Stimulated activated CD4-positive, alpha-beta T cell treated with anti-CD3 and anti-CD28 coated beads, Interleukin-4, amount 100 ng/mL, for 1 hour (primary cell): ENCODE data around the gene PPM1F.

ENCODE experiments used
- DNase-seq: peaks from one replicate; pipeline ENCODE4 v3.0.0-alpha.2; 2020

The PPM1F gene, protein sequence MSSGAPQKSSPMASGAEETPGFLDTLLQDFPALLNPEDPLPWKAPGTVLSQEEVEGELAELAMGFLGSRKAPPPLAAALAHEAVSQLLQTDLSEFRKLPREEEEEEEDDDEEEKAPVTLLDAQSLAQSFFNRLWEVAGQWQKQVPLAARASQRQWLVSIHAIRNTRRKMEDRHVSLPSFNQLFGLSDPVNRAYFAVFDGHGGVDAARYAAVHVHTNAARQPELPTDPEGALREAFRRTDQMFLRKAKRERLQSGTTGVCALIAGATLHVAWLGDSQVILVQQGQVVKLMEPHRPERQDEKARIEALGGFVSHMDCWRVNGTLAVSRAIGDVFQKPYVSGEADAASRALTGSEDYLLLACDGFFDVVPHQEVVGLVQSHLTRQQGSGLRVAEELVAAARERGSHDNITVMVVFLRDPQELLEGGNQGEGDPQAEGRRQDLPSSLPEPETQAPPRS

DNA sequence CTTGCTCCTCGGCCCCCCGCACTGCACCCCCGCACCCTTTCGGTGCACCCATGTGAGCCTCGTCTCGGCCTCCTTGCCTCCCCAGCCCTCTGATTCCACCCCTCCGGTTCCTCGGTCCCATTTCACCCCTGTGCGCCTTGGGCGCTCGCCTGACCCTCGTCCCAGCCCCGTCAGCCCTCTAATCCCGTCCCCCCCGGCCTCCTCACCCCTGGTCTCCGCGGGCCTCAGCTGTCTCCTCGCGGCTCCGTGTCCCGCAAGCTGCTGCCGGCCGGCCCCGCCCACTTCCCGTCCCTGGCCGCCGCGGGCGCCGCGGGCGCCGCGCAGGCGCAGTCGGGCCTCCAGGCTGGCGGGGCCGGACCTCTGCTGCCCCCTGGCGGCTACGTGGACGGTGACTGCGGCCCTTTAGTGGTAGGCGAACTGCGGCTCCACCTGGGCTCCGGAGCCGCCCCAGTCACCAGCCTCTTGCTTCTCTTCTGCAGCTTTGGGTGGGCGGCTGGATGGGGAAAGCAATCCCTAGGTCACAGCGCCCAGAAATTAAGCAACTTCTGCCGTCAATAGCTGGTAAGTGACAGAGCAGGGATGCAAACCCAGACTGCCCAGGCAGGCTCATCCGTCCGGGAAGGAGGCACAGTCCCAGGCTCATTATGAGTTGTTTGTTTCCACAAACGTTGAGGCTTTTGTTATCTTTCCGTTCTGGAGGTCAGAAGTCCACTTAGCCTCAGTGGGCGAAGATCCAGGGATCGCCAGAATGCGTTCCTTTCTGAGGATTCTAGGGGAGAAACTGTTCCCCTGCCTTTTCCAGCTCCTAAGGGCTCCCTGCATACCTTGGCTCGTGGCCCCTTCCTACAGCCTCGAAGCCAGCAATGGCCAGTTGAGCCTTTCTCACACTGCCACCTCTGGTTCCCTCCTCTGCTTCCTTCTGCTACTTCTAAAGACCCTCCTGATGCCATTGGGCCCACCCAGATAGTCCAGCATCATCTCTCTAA lies at the start of gene PPM1F:
Gene PPM1F (minus strand): TSS at position 263 of the 986 bp plus-strand sequence. CDS start 6,800 bp downstream, outside the sequence.
- peak; percentile 92 for DNase-seq

DNA sequence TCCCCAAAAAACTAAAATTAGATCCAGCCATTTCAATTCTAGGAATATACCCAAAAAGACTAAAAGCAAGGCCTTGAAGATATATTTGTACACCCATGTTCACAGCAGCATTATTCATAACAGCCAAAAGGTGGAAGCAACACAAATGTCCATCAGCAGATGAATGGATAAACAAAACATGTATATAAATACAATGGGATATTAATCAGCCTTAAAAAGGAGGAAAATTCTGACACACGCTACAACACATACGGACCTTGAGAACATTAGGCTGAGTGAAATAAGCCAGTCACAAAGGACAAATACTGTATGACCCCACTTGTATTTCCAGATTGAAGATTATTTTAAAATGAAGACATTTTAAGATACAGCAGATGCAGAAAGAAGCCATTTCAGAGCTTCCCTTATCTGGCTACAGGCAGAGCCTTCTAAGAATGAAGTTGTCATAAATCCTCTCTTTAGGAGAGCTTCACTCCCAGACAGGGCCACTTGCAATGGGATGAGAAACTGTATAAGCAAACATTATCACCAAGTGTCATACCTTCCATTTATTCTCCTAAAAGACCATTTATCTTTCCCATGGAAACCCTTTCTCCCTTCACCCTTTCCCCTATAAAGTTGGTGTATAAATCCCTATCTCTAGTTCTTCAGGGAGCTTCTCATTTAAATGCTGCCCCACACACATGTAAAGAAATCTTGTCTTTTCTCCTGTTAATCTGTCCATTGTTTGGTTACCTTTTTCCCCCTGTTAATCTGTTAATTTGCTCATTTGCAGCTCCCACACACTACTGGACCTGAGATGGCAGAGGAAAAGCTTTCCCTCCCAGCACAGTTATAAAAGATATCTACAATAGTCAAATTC lies 49.2 kb upstream of the PPM1F start:
- DNase-seq: no peak

DNA sequence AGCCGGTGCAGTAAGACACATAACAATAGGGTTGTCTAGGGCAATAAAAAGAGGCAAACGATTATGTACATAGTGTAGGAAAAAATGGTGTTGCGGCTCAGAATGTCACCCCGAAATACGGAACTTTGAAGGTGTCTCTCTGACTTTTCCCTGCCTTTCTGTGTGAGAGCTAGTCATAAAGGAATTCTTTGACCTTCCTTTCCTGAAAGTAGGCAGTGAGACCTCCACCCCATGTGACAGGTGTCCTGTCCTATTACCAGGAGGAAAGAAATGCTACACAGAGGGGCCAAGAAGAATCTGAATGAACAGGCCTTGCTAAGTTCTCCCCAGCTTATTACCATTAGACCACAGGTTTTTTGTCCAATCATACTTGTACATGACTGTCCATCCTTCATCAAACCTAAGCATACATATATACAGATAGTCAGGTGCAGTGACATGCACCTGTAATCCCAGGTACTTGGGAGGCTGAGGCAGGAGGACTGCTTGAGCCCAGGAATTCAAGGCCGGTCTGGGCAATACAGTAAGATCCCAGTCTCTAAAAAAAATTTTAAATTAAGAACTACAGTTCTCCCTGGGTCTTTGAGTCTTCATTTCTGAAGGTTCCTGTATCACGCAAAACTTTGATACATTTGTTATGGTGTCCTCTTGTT lies 46.1 kb upstream of the PPM1F start:
- DNase-seq: no peak

DNA sequence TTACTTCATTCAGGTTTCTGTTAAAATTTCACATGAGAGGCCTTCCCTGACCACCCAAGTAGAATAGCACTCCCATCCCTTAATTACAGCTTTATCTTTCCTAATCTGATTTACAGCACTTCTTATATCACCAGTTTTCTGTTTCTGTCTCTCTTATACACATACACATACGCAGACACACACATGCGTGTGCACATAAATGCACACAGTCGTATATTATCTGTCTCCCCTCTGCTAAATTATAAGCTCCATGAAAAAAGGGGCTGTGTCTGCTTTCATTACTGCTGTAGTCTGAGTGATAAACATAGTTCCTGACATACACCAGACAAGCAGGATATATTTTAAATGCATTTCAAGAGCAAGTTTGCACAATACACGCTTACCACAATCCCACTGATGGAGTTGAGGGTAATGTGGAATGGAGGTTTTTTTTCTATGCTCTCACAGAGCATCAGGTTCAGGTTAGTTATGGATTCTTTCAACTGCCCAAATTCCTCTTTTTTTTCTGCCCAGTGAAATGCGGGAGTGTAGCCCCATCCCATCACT lies 43.6 kb upstream of the PPM1F start:
- DNase-seq: no peak

DNA sequence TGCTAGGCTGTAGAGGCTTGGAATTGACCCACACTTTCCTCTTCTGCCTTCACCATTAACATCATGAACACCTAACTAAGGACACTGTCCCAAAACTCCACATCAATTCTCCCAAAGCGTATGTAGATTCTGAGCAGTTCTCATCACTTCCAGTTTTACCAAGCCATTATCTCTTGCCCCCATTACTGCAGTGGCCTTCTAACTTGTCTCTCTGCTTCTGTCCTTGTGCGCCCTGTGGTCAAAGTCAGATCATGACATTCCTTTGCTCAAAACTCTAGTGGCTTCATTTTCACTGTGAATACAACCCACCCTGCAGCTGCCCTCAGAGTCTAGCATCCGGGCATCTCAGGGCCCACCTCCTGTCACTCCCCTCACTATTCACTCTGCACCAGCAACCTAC lies 43.0 kb upstream of the PPM1F start:
- no peak for DNase-seq

DNA sequence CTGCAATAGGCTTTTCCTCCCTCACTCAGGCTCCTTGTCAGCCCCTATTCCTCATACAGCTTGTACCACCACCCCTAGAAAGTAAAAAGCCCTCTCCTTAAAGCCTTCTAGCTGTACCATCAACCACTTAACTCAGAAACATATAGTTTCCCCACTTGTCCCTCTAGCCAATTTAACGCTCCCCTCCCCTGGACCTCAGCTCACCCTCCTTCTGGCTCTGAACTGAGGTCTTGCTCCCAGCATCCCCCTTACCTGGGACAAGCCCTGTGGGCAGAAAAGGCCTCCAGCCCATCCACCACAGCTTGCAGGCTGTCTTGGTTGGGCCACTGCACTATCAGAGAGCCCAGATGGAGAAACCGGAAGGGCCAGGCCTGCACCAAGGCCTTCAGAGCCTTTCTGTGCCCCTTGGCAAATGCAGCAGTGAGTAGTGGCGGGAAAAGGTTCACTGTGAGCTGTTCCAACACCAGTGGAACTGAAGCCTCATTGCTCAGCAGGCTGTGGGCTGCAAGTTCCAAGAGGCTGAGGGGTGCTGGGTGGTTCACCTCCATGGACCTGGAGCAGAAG lies 42.3 kb upstream of the PPM1F start:
- no peak for DNase-seq

DNA sequence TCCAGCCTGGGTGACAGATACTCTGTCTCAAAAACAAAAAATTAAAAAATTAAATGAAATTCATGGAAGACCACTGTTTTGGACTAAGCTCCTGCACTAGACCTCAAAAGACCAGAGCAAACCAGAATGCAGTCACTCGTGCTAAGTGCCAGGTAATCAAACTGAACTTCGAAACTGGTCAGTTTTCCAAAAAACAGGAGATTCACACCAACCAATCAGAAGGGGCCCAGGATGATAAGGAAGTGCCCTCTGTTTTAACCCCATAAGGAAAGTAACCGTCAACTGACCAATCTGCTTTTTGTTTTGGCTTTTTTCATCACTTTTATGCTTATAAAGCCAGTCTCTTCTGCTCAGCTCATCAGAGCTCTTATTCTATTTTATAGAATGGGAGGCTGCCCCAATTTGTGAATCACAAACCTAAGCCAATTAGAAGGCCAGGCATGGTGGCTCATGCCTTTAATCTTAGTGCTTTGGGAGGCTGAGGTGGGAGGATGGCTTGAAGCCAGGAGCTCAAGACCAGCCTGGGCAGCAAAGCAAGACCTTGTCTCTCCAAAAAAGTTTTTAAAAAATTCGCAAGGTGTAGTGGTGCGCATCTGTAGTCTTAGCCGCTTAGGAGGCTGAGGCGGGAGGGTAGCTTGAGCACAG lies 40.1 kb upstream of the PPM1F start:
- DNase-seq: no peak

DNA sequence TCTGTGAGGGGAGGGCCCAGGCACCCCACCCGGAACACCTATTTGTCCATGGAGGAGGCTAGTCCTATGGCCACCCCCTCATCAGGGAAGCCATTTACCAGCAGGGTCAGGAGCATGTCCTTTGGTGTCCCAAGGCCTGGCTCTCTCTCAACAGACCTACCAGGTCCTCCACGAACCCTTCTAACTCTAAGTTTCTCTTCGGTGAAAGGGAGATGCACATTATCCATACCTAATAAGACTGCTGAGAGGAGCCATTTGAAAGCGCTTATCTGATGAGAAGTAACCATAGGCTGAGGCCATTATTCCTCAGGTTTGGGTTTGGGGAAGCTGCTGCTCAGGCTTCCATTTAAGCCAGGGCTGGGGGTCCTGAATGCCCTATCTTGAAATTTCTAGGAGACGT lies 39.1 kb upstream of the PPM1F start:
- DNase-seq: no peak

DNA sequence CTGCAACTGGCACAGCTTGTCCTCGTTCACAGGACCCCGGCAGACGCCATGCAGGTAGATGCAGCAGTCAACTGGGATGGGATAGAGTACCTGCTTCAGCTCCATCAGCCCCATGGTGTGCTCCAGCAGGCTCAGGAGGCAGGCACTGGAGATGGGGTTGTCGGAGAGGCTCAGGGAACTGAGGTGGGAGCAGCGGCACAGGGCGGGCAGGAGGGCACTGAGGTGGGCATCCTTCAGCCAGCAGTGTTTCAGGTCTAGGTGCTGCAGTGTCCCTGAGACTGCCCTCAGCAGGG lies 38.6 kb upstream of the PPM1F start:
- no peak for DNase-seq

DNA sequence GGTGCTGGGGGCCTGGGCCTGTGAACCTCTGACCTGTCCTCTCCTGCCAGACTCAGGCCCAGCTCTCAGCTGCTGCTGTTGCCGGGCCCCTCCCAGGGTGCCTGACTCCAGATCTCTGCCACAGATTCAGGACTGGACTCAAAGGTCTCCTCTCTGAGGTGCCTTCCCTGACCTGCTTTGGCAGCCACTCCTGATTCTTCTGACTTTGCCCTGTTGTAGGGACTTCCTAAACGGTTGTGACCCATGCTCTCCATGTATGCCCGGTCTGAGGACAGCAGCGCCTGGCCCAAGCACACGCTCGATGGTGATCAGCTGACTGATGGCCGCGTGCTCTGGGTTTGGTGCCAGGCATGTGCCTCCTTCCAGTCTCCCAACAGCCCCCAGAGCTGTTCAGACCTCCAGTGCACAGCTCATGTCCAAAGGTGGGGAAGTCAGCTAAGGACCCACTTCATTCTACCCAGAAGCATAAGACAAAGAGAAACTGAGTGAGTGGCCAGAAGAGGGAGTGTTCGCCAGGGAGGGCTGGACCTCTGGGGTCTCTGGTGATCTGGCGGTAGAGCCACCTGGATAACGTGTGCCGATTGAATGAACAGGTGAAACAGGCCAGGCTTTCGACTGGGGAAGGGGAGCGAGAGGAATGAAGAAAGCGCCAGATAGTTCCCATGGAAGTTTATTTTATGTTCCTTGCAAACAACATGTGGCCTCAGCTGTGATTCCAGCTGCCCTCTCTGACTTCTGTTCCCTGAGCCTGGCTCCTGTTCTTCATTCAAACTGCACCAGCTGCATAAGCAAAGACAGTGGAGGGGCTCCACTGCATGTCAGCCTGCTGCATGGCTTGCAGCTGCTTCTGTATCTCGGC lies 38.0 kb upstream of the PPM1F start:
- DNase-seq: no peak

DNA sequence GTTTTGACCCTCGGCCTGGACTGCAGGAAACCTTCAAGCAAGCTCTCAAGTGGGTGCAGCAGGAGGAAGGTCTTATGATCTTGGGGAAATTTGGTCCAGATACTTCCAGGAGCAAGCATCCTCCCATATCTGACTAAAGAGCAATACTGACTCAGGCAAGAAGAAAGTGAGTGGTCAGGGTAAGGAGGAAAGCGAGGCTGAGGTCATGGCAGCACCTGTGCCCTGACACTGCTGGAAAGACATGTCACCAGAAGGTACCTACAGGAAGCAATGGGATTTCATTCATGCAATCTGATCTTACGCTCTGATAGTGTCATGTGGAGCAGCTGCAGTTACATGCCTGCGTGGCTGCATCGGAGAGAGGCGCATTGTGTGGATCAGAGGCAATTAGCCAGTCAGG lies 36.4 kb upstream of the PPM1F start:
- DNase-seq: no peak

DNA sequence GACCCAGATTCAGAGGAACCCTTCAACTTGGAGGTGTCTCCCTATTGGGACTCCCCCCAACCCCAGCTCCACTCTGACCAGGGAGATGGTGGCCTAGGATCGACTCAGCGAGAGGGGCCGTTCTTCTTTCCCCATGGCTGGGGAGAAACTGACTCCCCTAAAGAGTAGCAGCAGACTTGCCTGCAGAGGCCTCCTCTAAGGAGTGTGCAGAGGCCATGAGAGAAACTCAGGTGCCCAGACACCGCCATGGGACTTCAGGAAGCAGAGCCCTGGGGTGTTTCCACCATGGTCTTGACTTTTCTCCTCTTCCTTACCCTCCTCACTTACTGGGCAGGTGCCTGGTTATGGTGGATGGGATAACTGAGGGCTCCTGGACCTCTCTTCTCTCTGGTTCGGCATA lies 32.6 kb upstream of the PPM1F start:
- no peak for DNase-seq

DNA sequence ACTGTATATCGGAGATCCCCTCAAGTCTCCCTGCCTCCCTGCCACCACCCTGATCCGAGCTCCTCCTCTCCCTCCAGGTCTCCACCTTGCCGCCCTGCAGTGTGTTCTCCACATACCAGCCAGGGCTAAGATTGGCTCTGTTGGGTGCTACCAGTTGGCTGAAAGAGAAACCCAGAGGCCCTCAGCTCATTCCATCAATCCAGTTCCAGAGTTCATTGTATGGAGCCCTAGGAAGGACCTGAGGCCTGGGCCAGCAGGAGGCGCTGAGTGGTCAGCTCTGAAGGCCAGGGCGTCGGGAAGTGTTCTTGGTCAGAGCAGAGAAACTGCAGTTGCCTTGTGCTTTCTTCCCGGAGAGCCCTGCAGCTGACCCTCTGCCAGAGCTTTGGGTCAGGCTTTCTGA lies 32.1 kb upstream of the PPM1F start:
- DNase-seq: no peak

DNA sequence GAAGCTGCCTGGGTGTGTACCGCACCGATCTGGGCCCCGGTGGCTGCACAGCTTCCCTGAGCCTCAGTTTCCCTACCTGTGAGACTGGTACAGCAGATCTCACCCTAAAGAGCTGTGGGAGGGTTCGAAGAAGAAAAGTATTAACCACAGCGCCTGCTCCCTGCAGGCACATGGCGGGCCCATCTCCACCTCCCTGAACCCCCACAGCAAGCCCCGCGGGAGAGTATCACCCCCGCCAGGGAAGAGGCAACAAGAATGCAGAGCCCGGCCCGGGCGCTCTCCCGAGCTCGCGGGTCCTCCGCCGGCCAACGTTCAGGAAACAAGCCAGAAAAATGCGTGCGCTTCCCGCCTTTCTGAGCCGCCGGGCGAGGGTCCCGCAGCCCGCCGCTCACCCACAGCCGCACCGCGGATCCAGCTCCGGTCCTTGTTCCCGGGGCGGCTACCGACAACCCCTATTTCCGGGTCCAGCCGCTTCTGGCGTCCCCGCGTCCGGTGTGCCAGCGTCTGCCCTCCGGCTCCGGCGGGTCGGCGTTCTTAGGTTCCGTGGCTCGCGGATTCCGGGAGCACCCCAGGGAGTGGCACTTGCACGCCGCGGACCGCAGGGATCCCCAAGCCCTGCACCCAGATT lies 29.8 kb upstream of the PPM1F start, which contains the start of gene TOP3B:
Gene TOP3B (minus strand): TSS at position 450 of the 628 bp plus-strand sequence. CDS start 7,078 bp downstream, outside the sequence.
- peak; percentile 84 for DNase-seq

DNA sequence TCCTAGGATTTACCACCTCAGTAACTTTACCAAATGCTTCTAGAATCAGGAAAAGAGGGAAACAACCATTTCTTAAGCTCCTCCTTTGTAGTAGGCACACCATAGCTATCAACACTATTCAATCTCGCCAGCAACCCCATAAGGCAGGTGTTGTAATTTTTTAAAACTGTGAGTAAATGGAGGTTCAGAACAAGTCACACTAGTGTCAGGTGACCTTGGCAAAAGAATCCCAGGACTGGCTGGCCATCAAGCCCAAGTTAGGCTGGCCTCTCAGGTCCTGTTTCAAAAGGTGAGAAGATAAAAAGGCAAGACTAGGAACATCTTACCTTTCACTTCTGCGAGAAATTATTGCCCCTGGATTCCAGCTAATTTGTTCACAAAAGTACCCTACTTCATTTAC lies 29.2 kb upstream of the PPM1F start:
- DNase-seq: no peak

DNA sequence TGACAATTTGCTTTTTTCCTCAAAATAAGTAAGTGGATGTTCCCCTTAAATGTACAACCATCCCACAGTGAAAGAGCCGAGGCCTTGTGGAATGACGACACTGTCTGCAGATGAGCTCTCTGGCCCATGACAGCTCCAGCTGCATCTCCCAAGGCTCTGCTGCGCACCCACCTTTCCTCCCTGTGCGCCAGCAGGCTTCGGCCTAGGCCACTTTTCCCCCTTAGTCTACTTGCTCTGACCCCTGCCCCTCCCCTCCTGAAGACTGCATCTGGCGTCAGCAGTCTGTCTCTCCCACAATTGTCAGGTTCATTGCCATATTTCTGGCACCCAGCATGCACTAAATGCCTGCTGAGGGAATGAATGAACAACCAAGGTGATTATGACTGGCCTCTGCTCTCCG lies 27.9 kb upstream of the PPM1F start:
- no peak for DNase-seq

DNA sequence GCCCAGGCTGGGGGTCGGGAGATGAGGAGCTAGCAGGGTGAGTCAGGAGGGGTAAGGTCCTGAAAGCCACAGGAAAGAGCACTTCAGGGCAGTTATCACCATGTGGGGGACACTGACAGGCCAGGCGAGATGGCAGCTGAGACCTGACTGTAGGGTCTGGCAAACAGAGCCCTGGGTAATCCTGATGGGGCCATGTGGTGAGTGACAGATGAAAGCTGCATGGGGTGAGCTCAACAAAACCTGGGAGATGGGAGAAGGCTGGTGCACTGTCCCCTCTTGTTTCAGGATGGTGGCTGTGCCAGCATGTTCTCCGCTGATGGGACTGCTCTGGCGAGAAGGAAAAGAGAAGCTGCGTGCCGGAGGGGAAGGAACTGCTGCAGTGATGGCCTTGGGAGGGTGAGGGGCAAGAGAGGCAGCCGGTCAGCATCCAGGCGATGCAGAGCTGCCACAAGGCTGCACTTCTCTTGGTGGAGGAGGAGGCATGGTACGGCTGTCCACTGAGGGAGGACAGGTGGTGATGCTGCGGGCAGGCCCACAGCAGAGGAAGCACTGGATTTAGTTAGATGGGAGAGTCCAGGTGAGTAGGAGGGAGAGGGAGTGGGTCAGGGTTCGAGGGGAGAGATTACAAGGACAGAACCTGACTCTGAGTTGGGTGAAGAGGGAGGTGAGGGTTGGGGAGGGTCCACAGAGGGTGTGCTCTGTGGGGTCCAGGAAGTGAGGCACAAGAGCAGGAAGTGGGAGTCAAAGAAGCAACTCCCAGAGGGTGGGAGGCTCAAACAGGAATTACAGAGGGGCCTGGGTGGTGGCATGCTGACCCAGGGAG lies 26.1 kb upstream of the PPM1F start:
- DNase-seq: no peak

DNA sequence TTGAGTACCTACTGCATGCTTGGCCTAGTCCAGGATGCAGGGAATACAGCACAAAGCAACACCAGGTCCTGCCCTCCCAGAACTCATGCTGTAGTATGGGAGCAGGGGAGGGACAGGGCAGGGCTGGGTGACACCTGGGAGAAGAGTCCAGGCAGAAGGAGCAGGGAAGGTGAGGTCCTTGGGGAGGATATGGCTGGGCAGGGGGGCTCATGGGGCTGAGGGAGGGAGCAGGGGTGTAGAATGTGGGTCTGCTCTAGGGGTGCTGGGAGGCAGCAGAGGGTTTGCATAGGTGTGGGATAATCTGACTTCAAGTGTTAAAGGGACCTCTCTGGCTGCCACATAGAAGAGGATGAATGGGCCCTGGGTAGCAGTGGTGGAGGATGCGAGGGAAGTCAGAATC lies 25.2 kb upstream of the PPM1F start:
- DNase-seq: no peak

DNA sequence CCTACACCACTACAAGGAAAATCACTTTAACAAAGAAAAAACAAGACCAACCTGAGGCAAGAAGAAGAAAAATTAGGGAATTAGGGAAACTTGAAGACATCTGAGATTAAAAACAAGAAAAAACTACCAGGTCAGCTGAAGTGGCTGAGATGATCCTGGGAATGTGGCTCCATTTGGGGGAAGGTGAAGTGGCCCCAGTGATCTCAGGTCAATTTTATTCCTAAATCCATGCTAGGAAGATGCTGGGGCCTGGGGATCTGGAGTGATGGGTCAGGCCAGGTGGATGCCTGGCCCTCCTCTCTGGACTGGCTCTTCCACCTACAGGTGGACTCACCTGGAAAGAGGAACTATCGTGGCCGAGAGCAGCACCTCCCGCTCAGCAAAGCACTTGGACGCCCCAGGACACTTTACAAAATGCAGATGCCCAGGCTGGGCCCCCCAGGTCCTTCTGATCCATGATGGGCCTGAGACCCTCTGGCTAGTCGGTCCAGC lies 23.3 kb upstream of the PPM1F start:
- no peak for DNase-seq
